NCI-H345 (cell line): Measurements from ENCODE around the gene SUMF1.

Source experiments
- DNase-seq: peaks from one replicate; lab custom pipeline; 2025; lab: John Stamatoyannopoulos, UW

Gene SUMF1

DNA sequence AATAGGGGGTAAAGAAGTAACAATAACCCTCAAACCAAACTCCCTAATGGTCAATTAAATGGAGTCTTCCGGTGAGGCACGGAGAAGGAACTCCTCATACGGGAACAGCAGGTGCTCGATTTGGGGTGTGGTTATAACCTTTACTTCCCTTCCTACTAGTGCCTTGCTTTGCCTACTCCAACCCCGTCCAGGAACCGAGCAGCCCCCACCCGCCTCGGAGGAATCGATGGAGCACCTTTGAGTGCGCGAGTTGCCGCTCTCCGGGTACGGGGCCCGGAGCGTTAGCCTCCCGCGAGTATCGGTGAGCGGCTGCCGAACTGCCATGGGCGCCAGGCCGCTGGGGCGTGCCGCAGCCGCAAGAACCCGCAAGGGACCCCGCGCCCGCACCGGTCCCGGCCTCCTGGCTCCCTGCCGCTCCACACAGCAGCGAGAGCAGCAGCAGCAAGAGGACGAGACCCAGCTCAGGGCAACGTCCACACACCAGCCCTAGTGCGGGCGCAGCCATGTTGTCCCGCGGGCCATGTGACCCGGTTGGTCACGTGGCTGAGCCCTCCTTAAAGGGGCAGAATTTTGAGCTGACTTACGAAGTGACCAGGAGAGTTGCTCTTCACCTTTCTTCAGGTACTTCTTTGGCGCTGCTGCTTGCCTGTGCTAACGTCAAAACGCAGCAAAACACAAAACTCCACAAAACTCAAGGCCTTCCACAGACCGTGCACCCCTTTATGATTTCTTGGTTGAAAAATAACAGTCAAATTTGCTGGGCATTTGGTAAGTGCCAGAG lies at the start of gene SUMF1:
Gene SUMF1, minus strand, starts transcription at position 529 of the 781 bp plus-strand sequence. Its CDS starts 24 bp downstream, at position 505.
- DNase-seq = peak; percentile 70

DNA sequence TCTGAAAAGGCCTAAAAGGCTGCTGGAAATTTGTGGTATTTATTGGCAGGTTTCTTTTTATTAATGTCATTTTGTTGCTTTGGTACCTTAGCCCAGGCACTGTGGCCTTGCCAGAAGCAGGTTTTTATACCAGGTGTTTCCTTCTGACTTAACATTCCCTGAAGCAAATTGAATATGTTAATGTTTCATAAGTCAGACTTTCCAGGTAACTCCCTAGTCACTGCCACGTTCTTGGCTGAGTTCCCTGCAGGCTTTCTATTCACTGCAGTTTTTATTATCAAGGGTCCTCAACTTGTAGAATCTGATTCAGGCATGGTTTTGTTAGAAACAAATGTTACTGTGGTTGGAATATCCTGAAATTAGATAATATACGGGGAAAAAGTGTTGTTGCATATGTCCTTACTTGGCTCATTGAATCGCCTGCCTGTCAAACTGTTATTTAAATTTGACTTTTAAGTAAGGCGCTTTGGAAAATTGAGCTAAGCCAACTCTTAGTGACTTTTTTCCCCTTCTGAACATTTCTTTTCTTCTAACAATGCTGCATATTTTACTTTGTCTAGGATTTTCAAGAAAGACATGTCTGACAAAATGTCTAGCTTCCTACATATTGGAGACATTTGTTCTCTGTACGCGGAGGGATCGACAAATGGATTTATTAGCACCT lies 49.0 kb upstream of the SUMF1 start:
- no peak for DNase-seq

DNA sequence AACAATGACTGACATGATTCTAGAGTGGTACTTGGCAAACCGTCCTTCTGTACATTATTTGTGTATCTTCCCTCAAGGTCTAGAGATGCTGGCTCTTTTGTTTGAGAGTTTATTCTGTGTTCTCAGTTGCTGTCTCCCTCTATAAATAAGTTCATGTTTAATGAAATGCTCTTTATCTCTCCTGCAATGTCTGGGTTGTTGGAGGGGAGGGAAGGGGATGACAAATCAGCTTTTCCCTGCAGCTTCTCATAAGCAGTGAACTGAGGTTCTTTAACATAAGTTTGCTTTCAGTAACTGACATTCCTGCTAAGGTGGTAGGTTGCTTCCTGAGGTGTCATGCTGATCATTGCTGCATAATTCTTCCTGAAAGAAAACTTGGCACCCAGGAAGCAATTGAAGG lies 47.8 kb upstream of the SUMF1 start:
- DNase-seq = no peak

DNA sequence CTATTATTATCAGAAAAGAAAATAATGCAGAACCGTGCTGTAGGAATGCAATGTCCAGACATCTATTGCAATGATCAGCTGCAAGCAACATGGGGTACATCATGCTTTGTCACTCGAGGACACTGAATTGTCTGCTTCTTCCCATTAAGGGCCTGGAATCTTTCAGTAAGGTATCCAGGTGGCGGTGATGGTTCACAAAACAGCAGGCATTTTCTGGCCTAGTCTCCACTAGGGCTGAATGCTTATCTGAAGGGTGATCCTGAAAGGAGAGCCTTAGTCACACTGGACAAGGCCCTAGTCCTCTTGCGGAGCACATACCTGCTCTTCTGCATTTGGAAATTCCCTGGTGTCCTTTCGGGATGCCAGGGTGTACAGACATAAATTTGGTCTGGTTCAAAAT lies 47.3 kb upstream of the SUMF1 start:
- DNase-seq = no peak

DNA sequence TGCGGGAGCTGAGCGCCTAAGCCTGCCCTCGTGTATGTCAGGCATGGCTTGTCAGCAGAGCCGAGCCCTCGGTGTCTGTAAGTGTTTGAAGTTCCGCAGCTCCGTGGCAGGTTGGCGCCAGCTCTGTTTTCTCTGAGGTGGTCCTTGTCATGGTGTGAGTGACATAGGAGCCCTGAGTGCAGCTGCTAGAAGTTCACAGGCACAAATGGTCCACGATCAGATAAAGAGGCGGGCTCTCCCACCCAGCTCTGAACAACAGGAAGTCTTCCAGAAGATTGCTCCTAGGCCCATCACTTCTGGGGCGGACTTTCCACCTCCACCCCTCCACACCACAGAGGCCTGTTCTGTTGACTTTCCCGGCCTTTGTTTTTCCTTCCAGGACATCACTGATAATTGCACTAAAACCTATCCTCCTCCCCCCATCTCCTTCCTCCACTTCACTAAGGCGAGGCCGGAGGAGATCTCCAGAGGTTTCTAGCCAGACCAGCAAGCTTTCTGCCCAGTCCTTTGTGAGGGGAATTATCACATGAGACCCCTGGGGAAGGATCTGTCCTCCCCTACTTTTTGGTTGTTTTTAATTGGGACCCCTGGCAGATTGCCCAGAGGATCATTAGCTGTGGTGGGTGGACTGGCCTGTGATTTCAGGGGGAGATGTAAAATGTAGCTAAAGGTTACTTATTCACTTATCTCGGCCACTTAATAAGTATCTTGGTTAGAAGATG lies 46.0 kb upstream of the SUMF1 start:
- no peak for DNase-seq

DNA sequence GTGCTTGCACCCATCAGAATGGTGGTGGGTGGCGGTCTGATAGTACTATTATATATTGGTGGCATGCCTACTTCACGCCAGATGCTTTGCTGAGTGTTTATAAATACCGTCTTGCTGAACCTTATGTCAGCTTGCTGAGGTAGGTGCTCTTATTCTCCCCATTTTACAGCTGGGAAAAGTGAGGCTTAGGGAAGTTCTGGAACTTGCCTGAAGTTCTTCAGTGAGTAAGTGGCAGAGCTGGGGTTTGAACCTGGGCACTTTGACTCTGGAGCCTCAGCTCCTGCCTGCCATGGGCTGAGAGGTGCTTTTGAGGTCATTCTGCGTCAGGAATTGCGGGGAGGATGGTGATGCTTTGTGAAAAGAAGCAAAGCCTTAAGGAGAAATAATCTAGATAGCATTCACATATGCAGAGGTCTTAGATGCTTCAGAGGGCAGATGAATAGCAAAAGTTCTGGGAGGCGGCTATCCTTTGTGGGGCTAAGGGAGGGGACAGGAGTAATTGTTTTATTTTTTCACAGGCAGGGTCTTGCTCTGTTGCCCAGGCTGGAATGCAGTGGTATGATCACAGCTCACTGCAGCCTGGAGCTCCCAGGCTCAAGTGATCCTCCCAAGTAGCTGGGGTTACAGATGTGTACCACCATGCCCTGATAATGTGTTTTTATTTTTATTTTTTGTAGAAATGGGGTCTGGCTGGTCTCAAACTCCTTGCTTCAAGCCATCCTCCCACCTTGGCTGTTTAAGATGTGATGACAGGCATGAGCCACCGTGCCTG lies 44.6 kb upstream of the SUMF1 start:
- no peak for DNase-seq

DNA sequence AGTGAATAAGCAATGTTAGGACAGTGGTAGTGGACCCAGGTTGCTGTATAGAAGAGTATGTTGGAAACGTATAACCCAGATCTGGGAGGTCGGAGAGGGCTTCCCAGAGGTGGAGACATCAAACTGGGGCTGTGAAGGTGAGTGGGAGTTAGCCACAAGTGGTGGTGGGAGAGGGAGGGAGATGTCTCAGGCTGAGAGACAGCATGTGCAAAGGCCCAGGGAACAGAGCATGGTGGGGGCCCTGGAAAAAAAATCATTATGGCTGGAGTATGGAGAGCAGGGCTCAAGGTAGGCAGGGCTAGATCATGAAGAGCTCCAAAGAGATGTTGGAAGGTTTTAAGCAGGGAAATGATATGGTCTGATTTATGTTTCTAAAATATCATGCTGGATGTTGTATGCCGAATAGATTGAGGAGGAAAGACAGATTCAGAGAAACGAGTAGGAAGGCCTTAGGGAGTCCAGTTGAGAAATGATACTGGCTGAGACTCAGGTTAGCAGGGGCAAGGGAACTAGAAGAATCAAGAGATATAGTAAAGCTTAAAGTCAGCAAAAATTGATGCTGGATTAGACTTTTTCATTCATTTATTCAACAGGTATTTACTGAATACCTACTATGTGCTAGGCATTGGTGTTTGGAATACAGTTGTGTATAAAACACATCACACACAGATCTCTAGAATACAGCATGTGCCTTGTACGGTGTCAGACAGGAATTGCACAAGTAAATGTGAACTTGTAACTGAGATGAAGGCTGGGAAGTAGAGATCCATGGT lies 43.1 kb upstream of the SUMF1 start:
- DNase-seq = no peak

DNA sequence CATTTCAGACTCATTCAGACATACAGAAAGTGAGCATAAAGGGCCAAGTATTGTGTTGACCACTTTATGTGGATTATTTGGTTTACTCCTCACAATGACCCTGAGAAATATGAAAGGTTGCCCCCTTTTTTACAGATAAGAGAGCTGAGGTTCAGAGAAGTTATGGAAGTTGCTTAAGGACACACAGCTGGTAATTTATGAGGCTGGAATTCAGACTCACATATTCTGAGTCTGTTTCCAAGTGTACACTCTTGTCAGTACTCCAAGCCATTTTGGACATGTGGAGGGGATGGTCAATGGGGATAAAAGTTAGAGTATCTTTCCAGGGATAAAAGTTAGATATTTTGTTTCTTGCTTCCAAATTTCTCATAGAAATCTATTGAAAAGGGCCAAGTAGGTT lies 42.0 kb upstream of the SUMF1 start:
- DNase-seq = no peak

DNA sequence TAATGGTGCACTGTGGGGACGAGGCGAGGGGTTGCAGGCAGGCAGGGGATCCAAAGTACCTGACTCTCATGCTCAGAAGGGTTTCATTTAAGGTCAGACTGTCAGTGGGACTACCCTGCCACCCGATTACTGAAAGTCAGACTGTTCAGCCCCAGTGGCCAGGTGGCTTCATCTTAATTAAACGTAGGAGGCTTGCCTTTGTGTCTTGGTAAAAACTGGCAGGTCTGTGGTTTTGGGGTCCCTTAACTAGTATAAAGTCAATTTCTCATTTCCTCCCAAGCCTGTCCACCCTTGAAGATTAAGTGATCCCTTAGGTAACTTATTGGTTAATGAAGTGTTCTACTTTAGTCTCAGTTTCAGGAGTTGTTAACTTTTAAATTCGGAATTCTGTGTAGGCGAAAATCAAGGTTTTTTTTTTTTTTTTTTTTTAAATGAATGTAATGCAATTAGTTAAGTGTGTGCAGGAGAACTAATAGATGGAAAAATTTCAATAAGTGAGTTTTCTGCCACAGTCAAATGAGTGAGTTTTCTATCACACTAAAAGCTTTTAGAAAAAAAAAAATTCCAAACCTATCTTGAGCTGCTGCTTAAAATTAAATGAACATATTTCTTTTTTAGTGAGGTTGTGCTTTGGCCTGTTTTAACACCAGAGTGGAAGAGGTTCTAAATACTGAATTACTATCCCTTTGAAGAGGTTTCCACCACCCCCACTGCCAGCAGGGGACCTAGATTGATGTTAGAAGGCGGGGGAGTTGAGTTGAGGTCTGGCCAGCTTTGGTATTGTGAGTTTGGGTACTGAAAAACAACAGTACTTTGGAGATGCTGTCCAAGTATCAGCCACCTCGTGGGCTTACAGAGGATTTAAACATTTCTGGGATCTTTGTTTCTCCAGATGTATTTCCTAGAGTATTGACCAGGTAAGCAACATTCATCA lies 41.2 kb upstream of the SUMF1 start:
- DNase-seq = no peak

DNA sequence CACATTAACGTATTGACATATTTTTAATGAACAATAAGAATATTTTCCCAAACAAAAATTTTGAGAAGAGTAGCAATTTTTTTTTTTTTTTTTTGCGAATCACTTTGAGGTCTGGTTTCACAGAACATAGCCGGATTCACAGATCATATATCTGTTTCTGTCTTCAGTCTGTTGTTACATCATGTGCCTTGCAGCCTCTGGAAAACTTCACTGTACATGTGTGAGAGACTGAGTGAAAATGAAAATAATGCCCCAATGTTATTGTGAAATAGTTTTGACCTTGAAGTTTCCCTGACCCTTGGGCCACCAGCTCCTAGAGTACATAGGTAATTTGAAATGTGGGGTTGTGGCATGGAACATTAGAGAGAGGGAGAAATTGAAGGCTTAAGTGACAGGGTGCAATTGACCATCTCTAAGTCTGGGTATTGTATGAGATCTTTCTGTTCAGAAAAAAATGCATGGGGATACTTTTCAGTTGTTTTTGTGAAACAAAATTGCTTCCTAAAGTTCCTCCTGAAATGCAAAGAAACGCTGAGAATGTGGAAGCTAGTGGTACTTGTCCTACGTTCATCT lies 40.0 kb upstream of the SUMF1 start:
- no peak for DNase-seq

DNA sequence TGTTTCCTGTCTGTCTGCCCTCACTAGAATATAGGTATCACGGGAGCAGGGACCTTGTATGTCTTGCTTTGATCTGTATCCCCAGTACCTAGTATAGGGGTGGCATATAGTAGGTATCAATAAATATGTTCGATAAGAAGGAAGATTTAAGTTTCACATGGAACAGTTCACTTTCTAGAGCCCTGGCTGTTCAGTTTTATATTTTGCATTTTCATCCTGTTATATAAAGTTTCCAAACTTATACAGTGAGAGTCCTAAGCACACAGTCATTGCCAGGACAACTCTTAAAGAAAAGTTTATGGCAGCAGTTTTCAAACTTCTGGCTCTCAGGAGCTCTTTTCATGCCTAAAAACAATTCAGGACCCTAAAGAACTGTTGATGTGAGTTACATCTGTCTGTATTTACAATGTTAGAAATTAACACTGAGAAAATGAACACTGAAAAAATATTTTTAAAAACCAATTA lies 39.5 kb upstream of the SUMF1 start:
- no peak for DNase-seq

DNA sequence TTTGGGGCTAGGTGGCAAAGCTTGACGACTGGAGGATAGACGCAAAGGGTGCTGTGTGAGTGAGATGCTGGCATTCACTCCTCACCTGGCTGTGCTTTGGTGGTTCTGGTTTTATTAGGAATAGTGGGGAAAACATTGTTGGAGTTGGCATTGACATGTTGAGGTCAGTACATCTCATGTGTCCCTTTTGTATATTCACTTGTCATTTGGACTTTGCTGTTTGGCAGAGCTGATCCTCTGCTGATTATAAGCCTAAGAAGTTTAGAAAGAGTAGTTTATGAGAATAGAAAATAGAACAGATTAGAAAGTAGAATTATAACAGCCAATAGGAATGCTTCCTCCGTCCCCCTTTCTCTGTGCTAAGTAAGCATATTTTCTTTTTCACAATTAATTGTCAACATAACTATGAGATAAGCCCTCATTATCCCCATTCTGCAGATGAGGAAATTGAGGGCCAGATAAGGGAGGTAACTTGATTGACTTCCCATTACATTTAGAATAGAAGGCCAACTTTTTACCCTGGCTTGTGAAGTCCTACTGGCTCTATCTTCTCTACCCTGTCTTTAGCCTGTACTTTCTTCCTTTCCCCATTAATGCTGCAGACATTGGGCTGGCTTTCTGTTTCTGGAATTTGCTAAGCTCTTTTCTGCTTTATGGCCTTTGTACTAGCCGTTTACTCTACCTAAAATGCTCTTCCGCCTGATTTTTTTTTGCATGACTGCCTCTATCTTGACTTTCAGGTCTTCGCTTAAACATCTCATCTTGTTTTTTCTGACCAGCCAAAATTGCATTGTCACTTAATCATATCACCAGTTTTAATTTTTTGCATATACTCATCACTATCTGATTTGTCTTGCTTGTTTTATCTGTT lies 38.9 kb upstream of the SUMF1 start:
- DNase-seq = no peak

DNA sequence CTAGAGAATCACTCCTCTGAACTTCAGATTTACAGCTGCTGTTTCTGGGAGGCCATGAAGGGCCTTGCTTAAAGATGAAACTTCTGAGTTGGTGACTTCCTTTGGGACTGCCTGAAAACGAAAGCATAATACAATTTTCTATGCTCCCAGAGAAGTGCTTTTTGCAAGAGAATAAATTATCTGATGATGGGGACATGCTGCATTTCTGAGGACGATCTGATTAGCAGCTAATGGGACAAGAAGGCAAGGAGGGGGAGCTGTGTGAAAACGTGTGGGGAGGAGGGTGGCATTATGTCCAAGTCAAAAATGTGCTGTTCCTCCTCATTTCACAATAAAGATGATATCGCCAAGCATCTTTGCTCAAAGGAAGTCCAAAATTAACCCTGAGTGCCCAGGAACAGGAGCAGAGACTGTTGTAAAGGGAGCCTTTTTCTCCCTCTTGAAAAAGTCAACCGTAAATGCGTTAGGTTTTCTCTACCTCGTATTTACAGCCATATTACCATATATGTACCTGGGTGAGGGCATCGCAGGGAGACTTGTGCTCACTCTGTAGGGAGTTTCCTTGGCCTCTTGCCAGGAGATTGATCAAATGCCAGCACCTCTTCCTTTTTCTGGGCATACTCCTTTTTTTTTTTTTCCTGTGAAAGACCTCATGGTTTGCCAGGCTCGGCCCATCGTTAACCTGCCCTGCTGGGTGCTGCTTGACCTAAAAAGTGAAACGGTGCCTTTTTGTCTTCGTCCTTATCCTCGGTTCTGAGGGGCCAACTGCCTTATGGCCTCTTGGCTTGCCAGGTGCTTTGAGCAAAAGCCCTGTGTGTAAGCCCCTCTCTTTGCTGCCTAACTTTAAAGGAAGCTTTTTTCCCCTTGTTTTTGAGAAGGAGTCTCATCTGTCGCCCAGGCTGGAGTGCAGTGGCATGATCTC lies 37.5 kb upstream of the SUMF1 start:
- DNase-seq = peak; percentile 58

DNA sequence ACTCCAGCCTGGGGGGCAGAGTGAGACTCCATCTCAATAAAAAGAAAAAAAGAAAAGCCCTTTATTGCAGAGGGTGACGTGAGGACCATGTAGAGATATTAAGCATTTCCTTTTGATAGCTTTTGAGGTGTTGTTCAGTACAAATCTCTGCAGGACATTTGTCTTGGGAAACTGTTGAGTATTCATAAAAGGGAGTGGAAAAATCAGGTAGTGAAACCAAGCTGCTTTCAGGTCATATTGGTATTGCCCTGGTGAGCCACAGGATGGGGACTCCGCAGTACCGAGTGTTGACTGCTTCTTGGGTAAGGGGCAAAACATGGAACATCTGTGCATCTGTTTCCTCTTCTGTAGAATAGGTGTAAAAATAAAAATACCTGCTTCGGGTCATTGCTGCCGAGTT lies 36.0 kb upstream of the SUMF1 start:
- no peak for DNase-seq

DNA sequence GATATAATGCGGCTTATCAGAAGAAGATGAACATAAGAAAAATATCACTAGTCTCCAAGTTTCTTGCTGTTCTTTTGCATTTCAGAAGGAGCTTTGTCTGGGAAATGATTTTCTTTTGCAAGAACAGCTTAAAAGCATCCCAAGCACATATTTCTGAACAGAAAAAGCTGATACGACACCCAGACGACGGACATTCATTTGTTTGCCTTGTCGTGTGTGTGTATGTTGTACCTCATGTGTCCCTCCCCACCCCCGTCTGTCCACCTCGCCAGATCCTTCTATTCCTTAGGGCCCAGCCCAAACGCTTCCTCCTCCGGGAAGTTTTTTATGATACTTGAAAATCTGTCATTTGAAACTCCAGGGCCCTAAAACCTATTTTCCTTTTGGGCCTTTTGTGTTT lies 34.9 kb upstream of the SUMF1 start:
- DNase-seq = no peak

DNA sequence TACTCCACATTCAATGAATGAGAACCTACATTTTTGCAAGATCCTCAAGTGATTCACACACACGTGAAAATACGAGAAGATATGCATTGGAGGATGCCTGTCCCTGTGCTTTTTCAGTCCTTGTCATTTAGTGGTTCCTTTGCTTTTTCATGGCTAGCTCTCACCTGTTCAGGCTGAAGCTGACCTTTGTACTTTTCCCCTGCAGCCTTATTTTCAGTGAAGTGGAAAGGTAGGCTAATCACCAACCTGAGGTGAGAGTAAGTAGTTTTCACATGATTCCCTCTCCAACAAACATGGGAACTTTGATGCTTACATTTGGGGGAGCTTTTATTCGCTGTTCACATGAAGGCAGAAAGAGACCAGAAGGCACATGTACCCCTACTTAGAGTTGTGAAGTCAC lies 34.4 kb upstream of the SUMF1 start:
- no peak for DNase-seq

DNA sequence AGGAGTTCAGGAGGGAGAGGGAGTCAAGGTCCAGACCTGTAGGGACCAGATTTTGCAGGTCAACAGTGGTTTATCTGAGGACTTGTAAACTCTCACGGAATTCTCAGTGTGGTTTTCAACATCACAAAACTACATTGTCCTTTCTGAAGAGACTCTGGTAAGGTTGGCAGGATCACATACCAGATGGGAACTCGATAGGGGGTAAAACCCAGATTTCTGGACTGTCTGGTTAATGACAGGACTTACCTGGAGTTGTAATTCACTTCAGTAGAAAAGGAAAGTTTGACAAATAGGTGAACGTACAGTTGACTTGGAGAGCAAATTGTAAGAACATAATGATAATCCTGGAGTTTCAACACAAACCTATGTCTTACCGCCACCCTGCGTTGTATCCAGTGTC lies 31.4 kb upstream of the SUMF1 start:
- no peak for DNase-seq

DNA sequence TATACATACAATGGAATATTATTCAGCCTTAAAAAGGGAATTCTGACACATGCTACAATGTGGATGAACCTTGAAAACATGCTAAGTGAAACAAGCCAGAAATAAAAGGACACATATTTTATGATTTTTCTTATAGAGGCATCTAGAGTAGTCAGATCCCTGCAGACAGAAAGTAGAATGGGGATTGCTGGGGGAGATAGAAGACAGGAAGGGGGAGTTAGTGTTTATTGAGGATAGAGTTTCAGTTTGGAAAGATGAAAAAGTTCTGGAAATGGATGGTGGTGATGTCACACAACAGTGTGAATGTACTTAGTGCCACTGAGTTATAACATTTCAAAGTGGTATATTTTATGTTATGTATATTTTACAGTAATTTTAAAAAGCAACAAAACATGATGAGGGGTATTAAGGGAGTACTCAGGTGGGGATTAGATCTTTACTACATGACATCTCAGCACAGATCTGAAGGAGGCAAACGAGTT lies 30.8 kb upstream of the SUMF1 start:
- DNase-seq = no peak
